ENCODE measurements around the gene FAP.

FAP gene

DNA sequence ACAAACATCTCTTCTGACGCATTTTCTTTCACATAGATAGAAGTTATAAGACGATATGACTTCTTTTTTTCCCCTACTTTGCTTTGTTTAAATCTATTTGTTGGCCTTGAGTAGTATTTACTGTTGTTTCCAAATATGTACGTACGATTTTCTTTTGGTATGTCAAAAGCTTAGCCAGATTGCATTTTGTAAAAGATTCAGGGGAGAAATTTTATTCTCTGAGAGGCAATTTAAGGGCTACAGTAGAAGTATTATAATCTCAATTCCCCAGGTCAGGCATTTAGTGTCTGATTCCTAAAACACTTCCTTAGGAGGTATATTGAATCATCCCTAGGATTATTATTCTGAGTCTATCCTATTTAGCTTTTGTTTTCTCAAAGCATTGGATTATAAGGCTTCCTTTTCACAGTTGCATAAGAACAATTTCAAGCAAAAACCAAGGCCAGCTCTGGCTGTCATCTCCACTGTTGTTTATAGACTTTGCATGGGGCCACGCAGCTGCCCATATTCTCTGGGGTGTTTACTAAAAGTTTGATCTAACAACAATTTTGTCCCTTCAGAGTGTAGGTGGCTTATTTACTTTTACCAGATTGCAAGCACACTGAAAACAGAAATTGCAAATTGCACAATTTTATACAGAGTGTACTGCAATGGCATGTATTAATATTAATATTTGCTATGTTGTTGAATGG is 57.6 kb downstream of the FAP start:
- no peak for DNase-seq

GRCh38 chr2:162184821-162185450 is 58.3 kb downstream of the FAP start:
- DNase-seq, result no peak

GRCh38 chr2:162184359-162184758 is 58.9 kb downstream of the FAP start:
- DNase-seq, result no peak

GRCh38 chr2:162182395-162182794 is 60.9 kb downstream of the FAP start:
- no peak for DNase-seq

DNA sequence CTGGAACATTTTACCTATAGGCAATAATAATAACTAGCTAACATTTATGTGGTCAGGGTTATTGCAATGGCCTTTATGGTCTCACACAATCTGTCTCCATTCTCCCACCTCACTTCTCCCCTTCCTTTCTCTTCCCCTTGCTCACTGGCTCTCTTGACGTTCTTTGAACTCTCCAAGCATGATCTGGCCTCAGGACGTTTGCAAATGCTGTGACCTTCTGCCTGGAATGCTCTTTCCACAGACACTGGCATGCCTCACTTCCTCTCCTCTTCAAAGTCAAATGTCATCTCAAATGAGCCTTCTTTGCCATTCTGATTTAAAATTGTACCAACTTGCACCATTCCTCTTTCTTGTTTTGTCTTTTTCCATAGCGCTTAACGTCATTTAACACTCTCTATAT is 65.9 kb downstream of the FAP start:
- no peak for DNase-seq

DNA sequence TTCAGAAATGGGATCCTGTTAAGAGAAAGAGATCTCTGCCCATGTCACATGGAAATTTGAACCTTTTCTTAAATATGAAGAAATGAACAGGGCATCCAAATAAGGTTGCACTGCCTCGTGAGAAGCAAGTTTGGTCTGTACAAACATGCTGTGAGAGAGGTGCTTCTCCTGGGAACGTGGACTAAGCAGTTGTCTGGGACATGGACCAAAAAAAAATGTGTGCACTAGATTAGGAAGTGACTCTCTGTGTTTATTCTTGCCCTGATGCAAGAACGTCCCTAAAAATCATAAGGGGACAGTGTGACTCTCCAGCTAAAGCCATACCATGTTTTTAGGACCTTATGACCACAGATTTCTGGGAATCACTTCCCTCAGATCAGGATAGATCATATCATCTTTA is 67.5 kb downstream of the FAP start:
- no peak for DNase-seq

GRCh38 chr2:162174746-162175145 is 68.5 kb downstream of the FAP start:
- no peak for DNase-seq

DNA sequence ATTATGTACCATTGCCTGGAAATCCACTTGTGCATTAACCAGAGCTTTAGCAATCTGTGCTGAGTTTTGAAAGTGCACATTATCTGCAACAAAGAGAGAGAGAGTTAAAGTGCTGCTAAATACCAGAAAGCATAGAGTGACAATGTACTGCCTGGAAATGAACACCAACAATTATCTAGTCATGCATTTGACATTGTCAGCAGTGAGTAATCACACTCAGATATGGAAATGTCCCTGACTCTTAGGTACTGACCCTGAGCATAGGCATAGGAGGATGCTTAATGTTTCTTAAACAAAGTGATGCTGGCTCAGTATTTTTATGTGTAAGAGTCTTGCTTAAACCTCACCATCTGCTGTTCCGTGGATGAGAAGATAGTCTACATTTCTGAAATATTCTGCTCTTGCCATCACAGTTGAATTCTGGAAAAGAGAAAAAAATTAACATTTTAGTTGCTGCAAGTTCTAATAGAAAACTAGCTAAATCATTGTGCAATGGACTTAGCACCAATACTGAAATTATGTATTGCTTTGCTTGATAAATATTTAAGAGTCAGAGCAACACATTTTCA is 70.4 kb downstream of the FAP start:
- DNase-seq, result no peak

- DNase-seq, result no peak
Measured at GRCh38 chr2:162166745-162167144, 76.5 kb downstream of the FAP start.

DNA sequence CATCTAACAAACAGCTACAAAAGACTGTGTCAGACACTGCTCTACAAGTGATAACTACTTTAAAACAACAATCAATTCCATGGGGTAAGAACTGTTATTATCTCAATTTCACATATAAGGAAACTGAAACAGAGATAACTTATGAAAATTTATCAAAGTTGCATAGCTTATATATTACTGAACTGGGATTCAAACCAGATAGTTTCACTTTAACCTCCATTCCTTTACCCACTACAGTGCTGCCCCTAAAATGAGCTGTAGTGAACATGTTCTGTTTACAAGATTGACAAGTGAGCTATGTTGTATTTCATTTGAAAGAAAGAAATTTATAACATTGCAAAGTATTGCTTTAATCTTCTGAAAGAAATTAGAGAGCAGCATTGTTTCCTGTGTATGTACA is 77.1 kb downstream of the FAP start:
- DNase-seq, result no peak

DNA sequence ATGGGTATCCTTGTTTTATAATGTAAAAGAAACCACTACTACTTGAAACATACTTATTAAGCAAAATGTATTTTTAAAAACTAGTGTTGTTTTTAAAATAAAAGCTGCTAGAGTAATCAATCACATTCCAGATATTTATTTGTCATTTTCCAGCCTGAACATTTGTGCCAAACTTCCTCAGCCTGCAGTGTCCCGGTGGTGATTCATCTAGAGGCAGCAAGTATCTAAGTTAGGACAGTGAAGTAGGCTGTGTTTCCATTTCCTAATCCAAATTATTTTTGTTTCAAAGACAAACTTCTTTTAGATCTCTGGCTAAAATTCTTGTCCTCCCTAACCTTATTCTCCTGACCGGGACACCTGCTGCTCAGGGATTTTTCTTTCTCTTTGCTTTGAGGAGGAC is 78.4 kb downstream of the FAP start:
- no peak for DNase-seq

DNA sequence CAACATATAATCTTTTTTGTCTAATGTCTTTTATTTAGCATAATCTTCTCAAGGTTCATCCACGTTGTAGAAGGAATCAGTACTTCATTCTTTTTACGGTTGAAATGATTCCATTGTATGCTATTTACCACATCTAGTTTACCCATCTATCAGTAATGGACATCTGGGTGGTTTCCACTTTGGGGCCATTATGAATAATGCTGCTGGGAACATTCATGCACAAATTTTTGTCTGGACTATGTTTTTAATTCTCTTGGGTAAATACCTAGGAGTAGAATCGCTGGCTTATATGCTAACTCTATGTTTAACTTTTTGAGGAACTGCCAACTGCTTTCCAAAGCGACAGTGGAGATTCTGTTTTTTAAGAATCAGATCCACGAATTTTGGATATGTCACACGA is 83.8 kb downstream of the FAP start:
- DNase-seq, result no peak

GRCh38 chr2:162156149-162156548 is 87.1 kb downstream of the FAP start:
- no peak for DNase-seq

DNA sequence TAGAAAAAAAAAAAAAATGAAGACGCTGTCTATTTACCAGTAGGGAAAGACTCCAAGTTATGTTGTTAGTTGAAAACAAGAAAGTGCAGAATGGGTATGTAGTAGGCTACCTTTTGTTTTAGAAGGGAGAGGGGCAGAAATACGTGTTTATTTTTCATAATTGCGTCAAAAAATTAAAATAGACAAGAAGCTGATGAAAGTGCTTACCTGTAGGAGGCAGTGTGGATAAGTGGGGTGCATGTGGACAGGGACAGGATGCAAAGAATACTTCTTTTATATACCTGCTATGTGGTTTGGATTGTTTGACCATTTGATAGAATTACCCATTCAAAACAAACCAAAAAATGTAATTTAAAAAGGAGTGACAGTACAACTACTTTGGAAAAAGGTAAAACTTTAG is 88.2 kb downstream of the FAP start:
- no peak for DNase-seq

GRCh38 chr2:162153608-162154224 is 89.5 kb downstream of the FAP start:
- DNase-seq, result no peak

DNA sequence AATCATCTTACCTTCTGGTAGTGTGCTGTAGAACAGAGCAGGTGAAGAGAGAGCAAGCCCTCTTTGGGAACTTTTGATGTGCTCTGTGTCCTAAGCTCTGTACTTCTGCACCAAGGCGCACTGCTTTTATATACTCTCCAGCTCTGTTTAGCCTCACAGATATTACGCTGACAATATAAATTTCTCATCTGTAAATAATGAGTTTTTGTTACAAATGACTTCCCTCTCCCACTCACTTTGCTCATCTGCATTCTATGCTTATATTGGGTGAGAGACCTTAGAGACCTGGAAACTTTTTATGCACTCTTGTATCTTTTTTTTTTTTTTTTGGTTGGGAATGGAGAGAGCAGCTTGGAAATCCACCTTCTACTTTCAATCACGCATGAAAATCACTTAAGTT is 91.1 kb downstream of the FAP start, which contains the start of gene GCG:
TSS of gene GCG (minus strand) at position 101 of the 400 bp plus-strand sequence. CDS start 3,069 bp downstream, outside the sequence.
- no peak for DNase-seq

- no peak for DNase-seq
Measured at GRCh38 chr2:162149940-162150339, 93.3 kb downstream of the FAP start.

DNA sequence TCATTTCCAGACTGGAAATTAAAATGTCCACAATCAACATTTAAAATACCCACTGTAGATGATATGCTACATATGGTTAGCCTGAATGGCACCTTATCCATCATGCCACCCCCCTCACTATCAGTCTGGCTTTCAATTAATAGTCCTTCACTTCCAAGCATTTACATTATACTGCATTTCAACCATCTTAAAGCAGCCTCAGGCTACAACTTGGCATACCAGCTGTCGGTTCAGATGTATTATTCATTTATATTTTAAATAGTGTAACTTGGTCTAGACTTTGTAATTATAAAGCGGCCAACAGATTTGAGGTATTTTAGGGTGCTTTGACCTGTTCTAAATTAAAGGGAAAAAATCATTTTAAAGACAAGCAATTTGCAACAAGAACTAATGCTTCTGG is 93.8 kb downstream of the FAP start:
- no peak for DNase-seq

- no peak for DNase-seq
Measured at GRCh38 chr2:162148956-162149355, 94.3 kb downstream of the FAP start.

- no peak for DNase-seq
Measured at GRCh38 chr2:162143969-162144368, 99.3 kb downstream of the FAP start.

DNA sequence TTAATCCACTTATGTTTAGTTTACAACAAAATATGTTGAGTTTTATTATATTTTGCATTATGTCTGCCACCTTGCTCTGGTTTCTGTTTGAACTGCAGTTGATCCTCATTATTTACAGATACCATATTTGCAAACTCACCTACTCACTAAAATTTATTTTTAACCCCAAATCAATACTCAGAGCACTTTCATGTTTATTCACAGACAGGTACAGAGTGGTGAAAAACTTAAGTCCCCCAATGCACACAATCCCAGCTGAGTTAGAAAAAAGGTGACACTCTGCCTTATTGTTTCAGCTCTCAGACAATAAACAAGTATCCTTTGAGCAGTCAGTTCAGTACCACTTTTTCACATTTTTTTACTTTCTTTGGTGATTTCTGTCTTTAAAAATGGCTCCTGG is 104.9 kb downstream of the FAP start:
- no peak for DNase-seq

DNA sequence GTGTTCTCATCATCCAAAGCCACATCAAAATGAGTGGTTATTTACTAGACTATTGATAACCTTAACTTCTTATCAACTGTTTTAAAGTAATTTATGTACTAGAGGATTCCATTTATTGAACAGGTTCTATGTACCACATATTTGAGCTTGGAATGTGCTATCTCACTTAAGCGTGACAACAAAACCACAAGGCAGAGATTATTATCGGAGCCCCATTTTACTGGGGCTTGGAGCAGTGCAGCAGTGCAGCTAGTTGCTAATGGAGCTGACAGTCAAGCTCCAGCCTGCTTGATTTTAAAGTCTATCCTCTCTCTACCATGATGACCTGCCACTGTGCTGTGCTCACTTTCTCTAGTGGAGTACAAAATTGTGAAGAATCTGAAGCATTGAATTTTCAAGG is 115.8 kb downstream of the FAP start:
- DNase-seq, result no peak

GRCh38 chr2:162126527-162126926 is 116.7 kb downstream of the FAP start:
- DNase-seq, result no peak

DNA sequence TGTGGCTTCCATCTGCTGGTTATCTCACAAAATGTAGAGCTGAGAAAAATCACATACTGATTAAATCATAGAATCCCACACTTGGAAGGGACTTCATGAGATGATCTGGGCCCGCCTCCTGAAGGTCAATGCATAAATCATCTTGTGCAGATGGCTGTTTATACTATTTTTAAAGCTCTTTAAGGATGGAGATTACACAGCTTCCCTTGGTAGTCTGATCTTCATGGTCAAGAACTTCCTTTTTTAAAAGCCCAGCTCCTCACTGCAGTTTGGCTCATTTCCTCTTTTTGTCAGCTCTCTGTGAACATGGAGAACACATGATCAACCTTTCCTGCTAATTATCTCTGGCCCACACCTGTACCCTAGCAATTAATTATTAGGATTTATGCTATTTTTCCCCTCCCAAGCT is 117.1 kb downstream of the FAP start:
- DNase-seq, result no peak

All from NCI-H187 treated with DMSO at 0.1 percent for 48 hours (cell line).